ENCODE results near the gene ALG14.

DNA sequence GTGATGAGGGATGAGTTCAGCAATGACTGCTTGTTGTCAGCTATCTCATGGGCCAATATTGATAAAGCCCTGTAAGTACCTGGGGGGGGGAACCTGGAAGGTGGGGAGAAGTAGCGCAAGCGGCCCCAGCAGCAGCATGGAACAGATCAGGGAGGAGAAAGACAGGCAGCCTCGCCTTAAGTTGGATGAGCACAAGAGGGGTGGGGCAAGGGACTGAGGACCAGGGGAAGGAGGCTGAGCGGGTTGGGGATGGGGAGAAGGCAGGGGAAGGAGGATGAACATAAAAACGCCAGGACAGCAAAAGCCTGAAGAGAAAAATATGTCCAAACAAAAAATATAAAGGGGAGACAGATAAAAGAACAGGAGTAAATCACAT, 70.6 kb downstream of the ALG14 start:
- TF ChIP-seq EP300 (IDR thresholded peaks at IDR 0.05), result no peak
- TF ChIP-seq, protein P1, sequence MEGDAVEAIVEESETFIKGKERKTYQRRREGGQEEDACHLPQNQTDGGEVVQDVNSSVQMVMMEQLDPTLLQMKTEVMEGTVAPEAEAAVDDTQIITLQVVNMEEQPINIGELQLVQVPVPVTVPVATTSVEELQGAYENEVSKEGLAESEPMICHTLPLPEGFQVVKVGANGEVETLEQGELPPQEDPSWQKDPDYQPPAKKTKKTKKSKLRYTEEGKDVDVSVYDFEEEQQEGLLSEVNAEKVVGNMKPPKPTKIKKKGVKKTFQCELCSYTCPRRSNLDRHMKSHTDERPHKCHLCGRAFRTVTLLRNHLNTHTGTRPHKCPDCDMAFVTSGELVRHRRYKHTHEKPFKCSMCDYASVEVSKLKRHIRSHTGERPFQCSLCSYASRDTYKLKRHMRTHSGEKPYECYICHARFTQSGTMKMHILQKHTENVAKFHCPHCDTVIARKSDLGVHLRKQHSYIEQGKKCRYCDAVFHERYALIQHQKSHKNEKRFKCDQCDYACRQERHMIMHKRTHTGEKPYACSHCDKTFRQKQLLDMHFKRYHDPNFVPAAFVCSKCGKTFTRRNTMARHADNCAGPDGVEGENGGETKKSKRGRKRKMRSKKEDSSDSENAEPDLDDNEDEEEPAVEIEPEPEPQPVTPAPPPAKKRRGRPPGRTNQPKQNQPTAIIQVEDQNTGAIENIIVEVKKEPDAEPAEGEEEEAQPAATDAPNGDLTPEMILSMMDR (IDR thresholded peaks at IDR 0.05), result no peak

All from upper lobe of left lung (tissue), 4 donors.